LoVo (cell line): ENCODE measurements around the gene TAF5.
"Not testable (repeated sequence)": the region's sequence is repeated elsewhere in the genome, so short reads cannot be mapped to it uniquely, and the experiment has no call there.

Experiments
- DNase-seq: peaks from one replicate; pipeline ENCODE4 v3.0.0-alpha.2; 2016; ENCODE audit warnings: low spot score

The TAF5 gene

GRCh38 chr10:103415581-103415980, 47.8 kb downstream of the TAF5 start:
- no peak for DNase-seq

DNA sequence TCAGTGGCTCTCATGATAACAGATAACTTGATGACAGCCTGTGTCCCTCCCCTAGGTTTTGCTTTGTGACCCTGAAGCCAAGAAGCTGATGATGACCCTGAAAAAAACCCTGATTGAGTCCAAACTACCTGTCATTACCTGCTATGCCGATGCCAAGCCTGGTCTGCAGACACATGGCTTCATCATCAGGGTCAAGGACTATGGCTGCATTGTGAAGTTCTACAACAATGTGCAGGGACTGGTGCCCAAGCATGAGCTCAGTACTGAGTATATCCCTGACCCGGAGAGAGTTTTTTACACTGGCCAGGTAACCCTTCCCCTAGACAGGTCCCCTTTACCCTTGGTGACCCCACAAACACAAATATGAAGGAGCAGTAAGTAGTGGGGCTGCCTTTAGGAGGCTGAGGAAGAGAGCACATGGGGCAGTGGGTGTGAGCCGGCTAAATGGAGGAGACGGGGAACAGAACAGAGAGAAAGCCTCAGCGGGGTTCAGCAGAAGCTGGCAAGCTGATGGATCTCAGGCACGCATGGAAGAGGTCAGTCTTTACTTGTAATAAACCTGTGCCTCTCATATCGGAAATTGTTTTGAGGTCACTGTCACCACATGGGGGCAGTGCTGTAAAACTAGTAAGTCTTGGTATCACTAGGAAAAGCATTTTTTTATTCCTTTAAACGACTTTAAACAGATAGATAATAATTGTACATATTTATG, 48.8 kb downstream of the TAF5 start:
- peak; percentile 21 for DNase-seq

- DNase-seq = not testable (repeated sequence)
Measured at GRCh38 chr10:103417148-103417469, 49.3 kb downstream of the TAF5 start.

- DNase-seq = no peak
Measured at GRCh38 chr10:103417601-103418000, 49.8 kb downstream of the TAF5 start.

- no peak for DNase-seq
Measured at GRCh38 chr10:103419101-103419500, 51.3 kb downstream of the TAF5 start.

DNA sequence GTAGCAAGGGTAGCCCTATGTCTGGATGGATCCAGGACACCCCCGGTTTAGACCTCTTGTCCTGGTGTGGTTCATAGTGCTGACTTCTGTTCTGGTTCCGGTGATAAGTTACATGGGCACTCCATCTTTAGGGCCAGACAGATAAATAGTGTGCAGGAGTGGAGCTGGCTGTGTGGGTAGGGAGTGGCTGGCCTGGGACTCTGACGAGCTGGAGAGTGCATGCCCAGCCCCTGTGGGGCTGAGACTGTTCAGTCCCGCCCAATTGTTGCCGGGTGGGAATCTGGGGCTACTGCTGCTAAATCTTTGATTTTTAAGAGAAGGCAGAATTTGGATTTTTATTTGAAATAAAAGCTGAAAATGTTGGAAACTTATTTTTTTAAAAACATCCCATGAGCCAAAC, 56.0 kb downstream of the TAF5 start:
- DNase-seq = no peak

- no peak for DNase-seq
Measured at GRCh38 chr10:103427866-103428265, 60.1 kb downstream of the TAF5 start.

- DNase-seq = no peak
Measured at GRCh38 chr10:103428989-103429643, 61.3 kb downstream of the TAF5 start.

DNA sequence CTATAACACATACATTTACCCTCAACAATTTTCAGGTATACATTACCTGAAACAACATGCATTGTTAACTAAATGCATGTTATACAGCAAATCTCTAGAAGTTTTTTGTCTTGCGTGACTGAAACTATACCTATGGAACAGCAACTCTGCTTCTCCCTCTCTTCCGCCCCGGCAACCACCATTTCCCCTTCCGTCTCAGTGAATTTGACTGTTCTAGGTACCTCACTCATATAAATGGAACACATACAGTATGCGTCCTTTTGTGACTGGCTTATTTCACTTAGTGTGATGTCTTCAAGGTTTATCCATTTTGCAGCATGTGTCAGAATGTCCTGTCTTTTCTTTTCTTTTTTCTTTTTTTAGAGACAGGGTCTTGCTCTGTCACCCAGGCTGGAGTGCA, 61.9 kb downstream of the TAF5 start:
- DNase-seq = no peak

- no peak for DNase-seq
Measured at GRCh38 chr10:103431902-103432301, 64.1 kb downstream of the TAF5 start.

DNA sequence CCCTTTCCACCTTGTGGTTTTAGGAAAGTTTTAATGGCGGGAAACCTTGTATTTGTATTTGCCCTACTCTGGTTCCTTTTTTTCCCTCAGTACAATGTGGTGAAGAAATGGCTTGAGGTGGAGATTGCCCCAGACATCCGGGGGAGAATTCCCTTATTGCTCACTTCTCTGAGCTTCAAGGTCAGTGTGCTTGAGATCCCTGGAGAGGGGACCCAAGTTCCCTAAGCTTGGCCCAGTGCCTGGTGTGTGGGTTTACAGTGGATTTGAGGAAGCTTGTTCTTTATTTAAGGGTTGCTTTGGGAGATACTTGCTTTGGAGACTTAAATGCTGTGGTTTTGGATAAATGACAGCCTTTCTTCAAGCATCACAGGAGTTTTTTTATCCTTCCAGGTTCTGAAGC, 66.1 kb downstream of the TAF5 start:
- no peak for DNase-seq
